ENCODE results near the gene SPRING1. TPM values are rescaled to one million over a fixed set of nuclear protein-coding genes. Genes with fewer than 3 reads are reported as not detected.

SPRING1 gene
- total RNA-seq, 1 donor from 2014 or later: 9.1 TPM

DNA sequence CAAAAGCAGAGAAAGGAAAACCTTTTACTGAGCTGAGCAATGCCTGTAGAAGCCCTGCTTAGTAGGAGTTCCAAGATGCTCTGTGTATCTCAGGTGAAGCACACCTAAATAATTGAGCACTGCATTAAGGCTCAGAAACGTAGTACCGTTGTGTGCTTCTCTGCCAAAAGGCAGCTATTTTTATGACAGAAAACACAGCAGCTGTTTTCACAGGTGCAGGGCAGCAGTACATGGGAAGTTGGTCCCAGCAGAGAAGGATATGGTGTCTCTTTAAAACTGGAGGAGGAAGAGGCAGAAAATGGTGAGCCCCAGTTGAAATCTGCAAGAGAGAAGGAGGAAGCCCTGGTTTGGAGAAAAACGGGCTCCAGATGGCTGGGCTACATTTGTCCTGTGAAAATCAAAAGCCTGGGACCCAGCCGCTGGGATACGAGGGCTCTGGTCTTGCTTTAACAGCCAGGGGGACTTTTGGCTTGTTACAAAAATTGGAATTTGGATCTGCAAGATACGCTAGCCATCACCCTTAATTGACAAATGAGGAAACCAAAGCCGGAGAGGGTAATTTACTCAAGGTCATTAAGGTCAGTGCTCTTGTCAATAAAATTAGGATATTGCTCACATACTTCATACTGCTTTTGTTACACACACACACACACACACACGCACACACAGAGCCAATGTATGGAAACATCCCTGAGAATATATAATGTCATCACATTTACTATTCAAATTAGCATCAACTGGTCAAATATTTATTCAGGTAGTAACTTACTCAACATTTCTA, 27.3 kb downstream of the SPRING1 start:
- intact Hi-C loops (cut with DNase I): no loop called here
- no peak for DNase-seq (ENCODE audit: extremely low spot score in 2 of 2)
- H3K4me3 ChIP-seq: no peak overlapping the region
- H3K27me3 ChIP-seq: no peaks in the 10 kb centered on the region
- H3K27ac ChIP-seq: no peak overlapping the region
- peaks cover 0 to 4% of the 10 kb centered on the region in 2 donors for H3K36me3 ChIP-seq
- no peaks in the 10 kb centered on the region for H3K9me3 ChIP-seq
- TF ChIP-seq, protein P1, sequence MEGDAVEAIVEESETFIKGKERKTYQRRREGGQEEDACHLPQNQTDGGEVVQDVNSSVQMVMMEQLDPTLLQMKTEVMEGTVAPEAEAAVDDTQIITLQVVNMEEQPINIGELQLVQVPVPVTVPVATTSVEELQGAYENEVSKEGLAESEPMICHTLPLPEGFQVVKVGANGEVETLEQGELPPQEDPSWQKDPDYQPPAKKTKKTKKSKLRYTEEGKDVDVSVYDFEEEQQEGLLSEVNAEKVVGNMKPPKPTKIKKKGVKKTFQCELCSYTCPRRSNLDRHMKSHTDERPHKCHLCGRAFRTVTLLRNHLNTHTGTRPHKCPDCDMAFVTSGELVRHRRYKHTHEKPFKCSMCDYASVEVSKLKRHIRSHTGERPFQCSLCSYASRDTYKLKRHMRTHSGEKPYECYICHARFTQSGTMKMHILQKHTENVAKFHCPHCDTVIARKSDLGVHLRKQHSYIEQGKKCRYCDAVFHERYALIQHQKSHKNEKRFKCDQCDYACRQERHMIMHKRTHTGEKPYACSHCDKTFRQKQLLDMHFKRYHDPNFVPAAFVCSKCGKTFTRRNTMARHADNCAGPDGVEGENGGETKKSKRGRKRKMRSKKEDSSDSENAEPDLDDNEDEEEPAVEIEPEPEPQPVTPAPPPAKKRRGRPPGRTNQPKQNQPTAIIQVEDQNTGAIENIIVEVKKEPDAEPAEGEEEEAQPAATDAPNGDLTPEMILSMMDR (IDR thresholded peaks at IDR 0.05): no peak
- TF ChIP-seq POLR2AphosphoS5 (IDR thresholded peaks at IDR 0.05; ENCODE audit: insufficient read depth in 1 of 2, low read depth in 1 of 2) (no peak), POLR2A (IDR thresholded peaks at IDR 0.05) (no peak)
- H3K4me1 ChIP-seq: peaks cover 37% of the 10 kb centered on the region

DNA sequence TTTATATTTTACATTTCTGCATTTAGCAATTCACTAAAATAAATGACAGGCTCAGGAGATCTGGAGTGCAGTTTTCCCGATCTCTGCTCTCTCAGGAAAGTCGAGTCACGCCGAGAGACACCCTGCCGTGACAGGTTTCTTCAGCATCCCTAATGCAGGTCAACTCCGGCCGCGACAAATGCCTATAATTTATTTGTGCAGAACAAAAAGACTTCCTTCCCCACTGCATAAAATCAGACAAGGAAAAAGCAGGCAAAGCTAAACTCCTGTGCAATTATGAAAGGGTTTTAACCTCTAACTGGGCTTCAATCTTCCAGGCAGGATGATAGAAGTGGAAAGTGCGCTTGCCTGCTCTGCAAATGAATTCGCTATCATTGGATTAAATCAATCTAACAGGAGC, 28.1 kb downstream of the SPRING1 start:
- Histone ChIP-seq H3K27me3 (no peaks in the 10 kb centered on the region), H3K4me3 (no peak overlapping the region), H3K9me3 (no peaks in the 10 kb centered on the region), H3K36me3 (no peaks in the 10 kb centered on the region), H3K4me1 (peaks cover 37% of the 10 kb centered on the region), H3K27ac (no peak overlapping the region)
- intact Hi-C loops (cut with DNase I): loop anchor here (10.0 kb wide), 1 partner anchor 715 kb away; no protein-coding TSS in a partner anchor
- TF ChIP-seq POLR2A (IDR thresholded peaks at IDR 0.05): no peak
- TF ChIP-seq POLR2AphosphoS5 (IDR thresholded peaks at IDR 0.05; ENCODE audit: insufficient read depth in 1 of 2, low read depth in 1 of 2): no peak
- TF ChIP-seq, protein P1 (IDR thresholded peaks at IDR 0.05): no peak
- DNase-seq (ENCODE audit: extremely low spot score in 2 of 2): no peak

DNA sequence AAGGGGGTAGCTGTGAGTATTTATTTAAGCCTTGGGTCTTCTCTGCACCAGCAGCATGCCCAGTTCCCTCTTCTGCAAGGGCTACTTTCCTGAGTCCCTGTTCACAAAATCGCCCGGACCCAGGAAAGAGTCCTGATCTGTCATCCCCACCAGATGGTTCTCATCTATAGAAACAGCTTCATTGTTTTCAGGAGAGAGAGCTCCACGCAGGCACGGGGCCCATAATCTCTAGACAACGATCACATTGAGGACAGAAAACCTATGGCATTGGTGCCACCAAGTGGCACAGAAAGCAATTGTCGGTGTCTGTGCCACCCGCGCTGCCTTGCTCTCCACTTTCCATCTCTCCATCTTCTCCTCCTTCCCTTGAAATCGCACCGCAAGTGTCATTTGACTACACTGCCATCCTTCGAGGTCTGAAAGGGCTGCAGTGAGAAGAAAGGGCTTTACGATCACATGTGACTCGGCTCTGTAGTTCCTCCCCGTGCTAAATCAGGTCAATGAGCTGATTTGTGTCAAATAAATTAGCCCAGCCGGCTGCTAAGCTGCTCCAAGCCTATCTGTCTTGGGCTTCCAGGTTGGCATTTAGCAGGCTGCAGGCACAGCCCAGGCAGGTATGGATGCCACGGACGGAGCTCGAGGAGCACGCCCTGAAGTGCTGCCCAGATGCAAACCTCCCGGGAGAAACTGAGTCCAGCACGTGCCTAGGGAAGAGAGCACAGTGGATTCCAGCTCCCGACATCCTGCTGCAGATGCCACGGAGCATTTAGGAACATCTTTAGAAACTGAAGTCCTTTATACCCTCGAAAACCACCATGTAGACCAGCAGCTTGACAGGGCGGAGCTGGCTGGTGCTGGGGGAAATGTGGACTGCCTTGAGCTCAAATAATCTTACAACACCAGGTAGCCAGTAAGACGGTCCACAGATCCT, 28.8 kb downstream of the SPRING1 start:
- Histone ChIP-seq H3K36me3 (no peaks in the 10 kb centered on the region), H3K27me3 (no peaks in the 10 kb centered on the region), H3K27ac (no peak overlapping the region), H3K4me3 (peak overlapping the region in 1 of 2 donors; percentile 23), H3K9me3 (no peaks in the 10 kb centered on the region), H3K4me1 (peaks cover 32% of the 10 kb centered on the region)
- no peak for DNase-seq (ENCODE audit: extremely low spot score in 2 of 2)
- TF ChIP-seq POLR2AphosphoS5 (IDR thresholded peaks at IDR 0.05; ENCODE audit: insufficient read depth in 1 of 2, low read depth in 1 of 2): no peak
- TF ChIP-seq POLR2A (IDR thresholded peaks at IDR 0.05): no peak
- TF ChIP-seq, protein P1 (IDR thresholded peaks at IDR 0.05): peak in 2 of 3 experiments; percentile 41 to 46
- intact Hi-C loops (cut with DNase I): loop anchor here (10.0 kb wide), 1 partner anchor 714 kb away; no protein-coding TSS in a partner anchor

DNA sequence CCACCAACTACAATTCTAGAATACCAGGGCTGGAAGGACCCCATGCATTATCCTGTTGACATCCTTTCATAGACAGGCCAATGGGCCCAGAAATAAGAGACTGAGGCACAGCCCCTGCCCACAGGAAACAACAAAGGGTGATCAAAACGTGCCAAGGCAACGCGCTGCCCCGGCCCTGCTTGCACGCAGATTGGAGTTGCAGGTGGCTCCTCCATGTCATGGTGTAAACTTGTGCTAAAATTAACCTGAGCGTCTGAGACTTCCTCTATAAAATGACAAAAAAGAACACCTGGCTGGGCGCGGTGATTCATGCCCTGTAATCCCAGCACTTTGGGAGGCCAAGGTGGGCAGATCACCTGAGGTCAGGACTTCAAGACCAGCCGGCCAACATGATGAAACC, 30.1 kb downstream of the SPRING1 start:
- TF ChIP-seq POLR2AphosphoS5 (IDR thresholded peaks at IDR 0.05; ENCODE audit: insufficient read depth in 1 of 2, low read depth in 1 of 2) (no peak), POLR2A (IDR thresholded peaks at IDR 0.05) (no peak)
- TF ChIP-seq, protein P1 (IDR thresholded peaks at IDR 0.05): no peak
- Histone ChIP-seq H3K4me3 (no peak overlapping the region), H3K4me1 (peaks cover 19% of the 10 kb centered on the region), H3K9me3 (no peaks in the 10 kb centered on the region), H3K36me3 (no peaks in the 10 kb centered on the region), H3K27me3 (no peaks in the 10 kb centered on the region), H3K27ac (no peak overlapping the region)
- no peak for DNase-seq (ENCODE audit: extremely low spot score in 2 of 2)
- intact Hi-C loops (cut with DNase I): loop anchor here (10.0 kb wide), 1 partner anchor 713 kb away; no protein-coding TSS in a partner anchor

Data from vagina (tissue), 2 donors.